ENCODE data around the gene ANKS3.

- TF ChIP-seq CTCF (IDR thresholded peaks at IDR 0.05 in 2 of 3, conservative IDR thresholded peaks at IDR 0.05 in 1 of 3; ENCODE audit: borderline replicate concordance in 1 of 3, insufficient read depth in 1 of 3, low read depth in 2 of 3, low read length in 2 of 3) (no peak), CBX3 (IDR thresholded peaks at IDR 0.05; ENCODE audit: low read depth) (no peak), POLR2AphosphoS5 (IDR thresholded peaks at IDR 0.05; ENCODE audit: low read depth, low read length) (no peak)
Observed at GRCh38 chr16:4772351-4772750, 38.3 kb upstream of the ANKS3 start.
